ENCODE measurements around the gene PET100.
"Not testable (repeated sequence)": the region's sequence is repeated elsewhere in the genome, so short reads cannot be mapped to it uniquely, and the experiment has no call there.

Gene PET100

GRCh38 chr19:7632340-7633203 is 3.0 kb downstream of the PET100 start:
- in situ Hi-C loops (cut with HindIII; ENCODE audit: low sequenced_read_pairs) = no loop called here

GRCh38 chr19:7633698-7634097 is 4.1 kb downstream of the PET100 start, which contains the start of gene PCP2:
PCP2 (minus strand) TSS chr19:7633719; CDS start chr19:7633457, 262 bp downstream.
- in situ Hi-C loops (cut with HindIII; ENCODE audit: low sequenced_read_pairs) = no loop called here

DNA sequence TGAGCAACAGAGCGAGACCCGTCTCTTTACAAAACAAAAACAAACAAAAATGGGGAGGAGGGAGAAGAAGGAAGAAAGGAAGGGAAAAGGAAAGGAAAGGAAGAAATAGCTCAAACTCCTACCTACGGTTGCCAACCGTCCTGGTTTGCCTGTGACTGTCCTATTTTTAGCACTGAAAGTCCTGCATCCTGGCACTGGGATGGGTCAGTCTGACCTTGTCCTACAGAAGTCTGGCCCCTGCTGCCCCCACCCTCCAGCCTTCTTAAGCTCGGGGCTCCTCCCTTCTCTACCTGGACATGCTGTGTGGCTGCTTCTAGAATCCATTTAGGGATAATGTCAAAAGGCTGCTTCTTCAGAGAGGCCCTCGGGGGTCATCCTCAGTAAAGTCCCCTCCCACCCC is 6.1 kb downstream of the PET100 start:
- in situ Hi-C loops (cut with HindIII; ENCODE audit: low sequenced_read_pairs) = no loop called here

DNA sequence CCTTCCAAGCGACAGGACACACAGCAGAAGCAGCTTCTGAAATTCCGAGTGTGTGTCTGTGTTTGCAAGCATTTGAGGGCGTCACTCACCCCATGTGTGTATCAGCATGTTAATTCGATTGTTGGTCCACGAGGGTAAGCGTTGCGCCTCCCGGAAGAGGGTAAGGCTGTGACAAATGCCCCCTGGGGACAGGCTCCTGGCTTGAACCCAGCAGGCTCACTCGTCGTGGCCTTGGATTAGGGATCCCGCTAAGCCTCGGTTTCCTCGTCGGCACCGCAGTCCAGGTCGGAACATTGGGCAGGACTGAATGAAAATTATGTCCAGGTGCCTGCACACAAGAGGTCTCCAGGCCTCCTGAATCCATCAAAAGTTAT is 6.7 kb downstream of the PET100 start:
- in situ Hi-C loops (cut with HindIII; ENCODE audit: low sequenced_read_pairs) = no loop called here

GRCh38 chr19:7636691-7637373 is 7.2 kb downstream of the PET100 start, which contains the start of gene STXBP2:
STXBP2 (plus strand) TSS chr19:7637110; CDS start chr19:7637150, 40 bp downstream.
- in situ Hi-C loops (cut with HindIII; ENCODE audit: low sequenced_read_pairs) = no loop called here

- in situ Hi-C loops (cut with HindIII; ENCODE audit: low sequenced_read_pairs) = no loop called here
Measured at GRCh38 chr19:7637374-7638256, 8.0 kb downstream of the PET100 start.

DNA sequence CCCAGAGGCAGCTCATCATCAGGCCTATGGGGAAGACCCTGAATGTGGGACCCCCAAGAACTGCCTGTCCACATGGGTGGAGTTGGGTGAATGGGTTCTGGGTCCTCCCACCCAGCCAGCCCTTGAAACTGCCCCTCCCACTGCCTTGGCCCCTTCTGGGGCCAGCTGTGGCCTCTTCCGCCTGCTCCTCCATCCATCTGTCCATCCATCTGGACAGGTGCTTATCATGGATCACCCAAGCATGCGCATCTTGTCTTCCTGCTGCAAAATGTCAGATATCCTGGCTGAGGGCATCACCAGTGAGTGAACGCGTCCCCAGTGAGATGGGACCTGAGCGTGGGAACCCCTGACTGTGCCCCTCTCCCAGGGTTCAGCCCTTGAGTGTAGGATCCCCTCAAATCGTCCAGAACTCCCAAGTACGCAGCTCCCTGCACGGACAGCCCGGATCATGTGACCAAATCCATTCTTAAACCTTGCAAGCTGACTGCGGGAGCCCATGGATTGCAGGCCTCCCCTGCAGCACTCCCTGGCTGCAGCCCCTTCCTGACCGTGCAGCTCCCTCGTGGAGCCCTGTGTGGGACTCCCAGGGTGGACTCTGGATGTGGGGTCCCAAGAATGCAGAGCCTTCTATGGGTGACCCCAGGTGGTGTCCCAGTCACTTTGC is 9.3 kb downstream of the PET100 start:
- in situ Hi-C loops (cut with HindIII; ENCODE audit: low sequenced_read_pairs) = no loop called here

- in situ Hi-C loops (cut with HindIII; ENCODE audit: low sequenced_read_pairs) = no loop called here
Measured at GRCh38 chr19:7639863-7640348, 10.3 kb downstream of the PET100 start.

- in situ Hi-C loops (cut with HindIII; ENCODE audit: low sequenced_read_pairs) = no loop called here
Measured at GRCh38 chr19:7640803-7641202, 11.2 kb downstream of the PET100 start.

GRCh38 chr19:7641290-7642276 is 12.0 kb downstream of the PET100 start:
- in situ Hi-C loops (cut with HindIII; ENCODE audit: low sequenced_read_pairs) = no loop called here

DNA sequence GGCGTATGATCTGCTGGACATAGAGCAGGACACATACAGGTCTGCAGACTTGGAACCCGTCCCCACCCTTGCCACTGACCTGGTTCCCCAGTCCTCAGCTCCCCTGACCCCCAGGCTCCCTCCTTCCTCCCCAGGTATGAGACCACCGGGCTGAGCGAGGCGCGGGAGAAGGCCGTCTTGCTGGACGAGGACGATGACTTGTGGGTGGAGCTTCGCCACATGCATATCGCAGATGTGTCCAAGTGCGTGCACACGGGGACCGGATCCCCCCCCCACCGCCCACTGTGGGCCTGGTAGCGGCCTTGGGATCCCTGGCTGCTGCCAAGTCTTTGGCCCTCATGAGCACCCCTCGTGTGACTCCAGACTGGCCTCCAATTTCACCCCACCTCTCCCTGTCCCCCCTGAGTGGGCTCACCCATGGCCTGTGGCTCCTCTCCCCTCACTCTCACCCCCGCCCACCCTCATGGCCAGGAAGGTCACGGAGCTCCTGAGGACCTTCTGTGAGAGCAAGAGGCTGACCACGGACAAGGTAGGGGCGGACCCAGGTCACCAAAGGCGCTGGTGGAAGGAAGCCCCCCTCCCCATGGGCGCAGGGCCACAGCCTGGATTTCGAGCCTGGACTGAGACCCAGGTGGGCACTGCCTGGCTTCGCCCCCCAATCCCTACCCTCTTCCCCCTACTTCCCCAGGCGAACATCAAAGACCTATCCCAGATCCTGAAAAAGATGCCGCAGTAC is 12.9 kb downstream of the PET100 start:
- in situ Hi-C loops (cut with HindIII; ENCODE audit: low sequenced_read_pairs) = no loop called here

- in situ Hi-C loops (cut with HindIII; ENCODE audit: low sequenced_read_pairs) = no loop called here
Measured at GRCh38 chr19:7643031-7643415, 13.4 kb downstream of the PET100 start.

- in situ Hi-C loops (cut with HindIII; ENCODE audit: low sequenced_read_pairs) = not testable (repeated sequence)
Measured at GRCh38 chr19:7643629-7644549, 14.3 kb downstream of the PET100 start.

DNA sequence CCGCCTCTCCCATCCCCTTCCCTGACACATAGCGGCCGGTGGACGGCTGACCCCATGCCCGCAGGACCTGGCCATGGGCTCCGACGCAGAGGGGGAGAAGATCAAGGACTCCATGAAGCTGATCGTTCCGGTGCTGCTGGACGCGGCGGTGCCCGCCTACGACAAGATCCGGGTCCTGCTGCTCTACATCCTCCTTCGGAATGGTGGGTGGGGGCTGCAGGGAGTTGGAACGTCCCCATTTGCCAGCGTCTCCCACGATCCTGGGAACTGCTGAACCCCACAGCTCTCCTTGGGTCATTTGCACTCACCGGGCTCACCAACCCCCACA is 14.9 kb downstream of the PET100 start:
- in situ Hi-C loops (cut with HindIII; ENCODE audit: low sequenced_read_pairs) = no loop called here

GRCh38 chr19:7645163-7645562 is 15.6 kb downstream of the PET100 start:
- in situ Hi-C loops (cut with HindIII; ENCODE audit: low sequenced_read_pairs) = no loop called here

DNA sequence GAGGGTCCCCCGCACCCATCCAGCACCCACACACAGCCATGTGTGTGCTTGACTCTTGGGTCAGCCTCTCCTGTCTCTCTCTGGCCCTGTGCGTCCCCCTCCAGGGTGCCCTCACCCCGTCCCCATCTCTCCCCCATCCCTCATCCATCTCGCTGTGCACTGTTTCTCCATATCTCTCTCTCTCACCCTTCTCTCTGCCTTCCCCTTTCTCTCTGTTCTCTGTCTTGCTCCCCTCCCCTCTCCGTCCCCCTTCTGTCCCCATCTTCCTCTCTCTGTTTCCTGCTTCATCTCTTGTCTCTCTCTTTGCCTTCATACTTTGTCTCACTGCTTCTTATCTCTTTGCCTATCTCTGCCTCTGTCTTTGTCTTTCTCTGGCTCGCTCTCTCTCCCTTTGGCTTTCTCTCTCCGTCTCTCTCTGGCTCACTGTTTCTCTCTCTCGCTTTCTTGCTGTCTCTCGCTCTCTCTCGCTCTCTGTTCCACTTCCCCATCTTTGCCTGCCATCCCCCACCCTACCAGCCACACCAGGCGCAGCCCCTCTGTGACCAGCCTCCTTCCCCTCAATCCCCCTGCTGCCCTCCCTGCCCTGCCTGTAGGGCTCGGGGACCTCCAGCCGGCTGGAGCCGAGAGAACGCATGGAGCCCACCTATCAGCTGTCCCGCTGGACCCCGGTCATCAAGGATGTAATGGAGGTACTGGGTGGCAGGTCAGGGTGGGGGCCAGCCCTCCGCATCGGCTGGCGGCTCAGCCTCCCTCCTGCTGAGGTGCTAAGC is 16.2 kb downstream of the PET100 start:
- in situ Hi-C loops (cut with HindIII; ENCODE audit: low sequenced_read_pairs) = no loop called here

GRCh38 chr19:7646426-7646700 is 16.8 kb downstream of the PET100 start:
- in situ Hi-C loops (cut with HindIII; ENCODE audit: low sequenced_read_pairs) = no loop called here

Measured in DLD1 (cell line).